NCI-H460 (cell line): ENCODE results near the gene COL5A3. TPM values are rescaled to one million over a fixed set of nuclear protein-coding genes. Genes with fewer than 3 reads are reported as not detected.

Experiments used
- DNase-seq: peaks from one replicate; pipeline ENCODE4 v3.0.0-alpha.2; 2016; ENCODE audit warnings: low read depth; ENCODE audit errors: extremely low read depth
- small RNA-seq, 2 experiments: library from RNA; depleted of rRNA; stranded (forward); fragments of <200 nt; gene quantifications; one replicate each; pipeline ENCODE3, GENCODE V24; 2014
- total RNA-seq: library from RNA; depleted of rRNA; stranded (reverse); fragments of >200 nt; shearing (Covaris generic); gene quantifications from 2 replicates; pipeline ENCODE4 v1.2.3, GENCODE V29; 2014; rRNA removed

COL5A3 gene
- total RNA-seq, 1 experiment from 2014 or later: 0.12 TPM

DNA sequence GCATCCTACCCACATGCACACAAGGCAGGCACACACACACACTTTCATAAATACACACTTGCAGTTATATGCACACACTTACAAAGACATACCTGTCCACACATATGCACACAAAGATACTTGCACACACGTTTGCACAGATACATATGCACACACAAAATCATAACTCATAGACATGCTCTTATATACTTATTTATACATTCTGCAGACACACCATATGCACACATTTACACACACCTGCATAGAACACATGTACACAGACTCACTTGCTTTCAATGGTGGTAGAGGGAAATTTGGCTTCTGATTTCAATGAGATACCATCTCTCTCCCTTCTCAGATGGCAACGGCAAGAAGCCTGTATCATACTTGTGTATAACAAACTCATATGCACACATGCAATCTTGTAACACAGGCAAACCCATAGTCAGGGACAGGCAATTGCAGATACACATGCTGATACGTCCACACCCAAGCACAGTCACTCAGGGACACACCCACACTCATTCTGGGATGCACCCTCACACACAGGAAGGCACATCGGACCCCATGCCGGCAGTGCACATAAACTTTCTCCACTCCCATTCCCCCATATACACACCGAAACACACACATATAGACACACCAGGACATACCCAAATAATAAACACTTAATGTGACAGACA lies 98.6 kb downstream of the COL5A3 start:
- no peak for DNase-seq

DNA sequence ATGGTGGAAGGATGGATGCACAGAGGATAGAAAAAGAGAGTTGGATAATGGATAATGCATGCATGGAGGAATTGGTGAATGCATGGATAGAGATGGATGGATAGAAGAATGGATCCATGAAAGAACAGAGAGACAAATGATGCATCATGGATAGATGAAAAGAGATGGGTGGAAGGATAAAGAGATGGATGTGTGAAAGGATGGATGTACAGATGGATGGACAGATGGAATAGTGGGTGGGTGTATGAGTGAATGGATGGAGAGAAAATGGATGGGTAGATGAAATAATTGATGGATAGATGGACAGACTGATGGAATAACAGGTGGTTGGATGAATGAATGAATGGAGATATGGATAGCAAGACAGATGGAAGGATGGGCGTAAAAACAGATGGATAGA lies 99.7 kb downstream of the COL5A3 start:
- DNase-seq: no peak

Small RNA genes lying within 50 kb of the gene (small RNA-seq; reads per million reads assigned to genes)
- gene MIR5589: 0 reads per million in 2 experiments

Other genes starting within 250 kb of the COL5A3 start
- 1.7 and 2.6 TPM in 2 replicates for gene ZNF846, start 241.8 kb downstream of the COL5A3 start, total RNA-seq
- 13.9 and 14.4 TPM in 2 replicates for gene FBXL12, start 191.4 kb downstream of the COL5A3 start, total RNA-seq
- gene UBL5, start 182.6 kb downstream of the COL5A3 start, total RNA-seq: 150 and 160 TPM in 2 replicates
- 64.6 and 79.5 TPM in 2 replicates for gene PIN1, start 175.2 kb downstream of the COL5A3 start, total RNA-seq
- 1.0 and 1.6 TPM in 2 replicates for gene OLFM2, start 74.0 kb downstream of the COL5A3 start, total RNA-seq
- gene RDH8, start 3.0 kb upstream of the COL5A3 start, total RNA-seq: not detected in 2 replicates
- gene SHFL, start 75.8 kb upstream of the COL5A3 start, total RNA-seq: 9.1 and 9.4 TPM in 2 replicates
- not detected in 2 replicates for gene ANGPTL6, start 92.2 kb upstream of the COL5A3 start, total RNA-seq
- gene PPAN, start 95.9 kb upstream of the COL5A3 start, total RNA-seq: 38.5 and 39.7 TPM in 2 replicates
- 3.6 and 6.0 TPM in 2 replicates for gene P2RY11, start 101.2 kb upstream of the COL5A3 start, total RNA-seq
- 227 and 253 TPM in 2 replicates for gene EIF3G, start 109.4 kb upstream of the COL5A3 start, total RNA-seq
- gene DNMT1, start 184.4 kb upstream of the COL5A3 start, total RNA-seq: 49.9 and 54.2 TPM in 2 replicates
- gene S1PR2, start 220.8 kb upstream of the COL5A3 start, total RNA-seq: 1.5 and 1.8 TPM in 2 replicates
- gene MRPL4, start 241.7 kb upstream of the COL5A3 start, total RNA-seq: 73.9 and 81.6 TPM in 2 replicates